NCI-H1694 (cell line): ENCODE data around the gene LAMA1.

Experiments used
- DNase-seq: peaks from one replicate; lab custom pipeline; 2025; lab: John Stamatoyannopoulos, UW

The LAMA1 gene

GRCh38 chr18:7112936-7113335 lies 4.7 kb downstream of the LAMA1 start:
- DNase-seq: no peak

GRCh38 chr18:7111134-7111533 lies 6.5 kb downstream of the LAMA1 start:
- no peak for DNase-seq

- DNase-seq: no peak
These were observed 11.7 kb downstream of the LAMA1 start for GRCh38 chr18:7105943-7106342.

- DNase-seq: no peak
These were observed 12.3 kb downstream of the LAMA1 start for GRCh38 chr18:7105268-7105667.

GRCh38 chr18:7104649-7105048 lies 12.9 kb downstream of the LAMA1 start:
- DNase-seq: no peak

DNA sequence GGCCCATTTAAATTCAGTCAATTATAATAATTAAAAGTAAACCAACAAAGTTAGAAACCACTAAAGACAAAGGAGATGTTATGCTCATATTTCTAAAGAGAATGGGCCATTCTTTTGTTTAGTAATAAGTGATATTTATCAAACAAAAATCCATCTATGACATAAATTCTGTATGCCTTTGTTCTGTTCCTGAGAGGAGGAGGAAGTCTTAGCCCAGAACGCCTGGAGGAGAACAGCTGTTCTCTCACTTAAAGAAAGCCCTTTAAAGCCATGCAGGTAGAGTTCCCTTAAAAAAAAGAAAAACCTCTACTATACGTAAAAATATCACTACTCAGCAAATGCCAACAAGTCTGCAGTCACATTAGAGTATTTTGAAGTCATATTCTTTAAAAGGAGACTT lies 15.5 kb downstream of the LAMA1 start:
- DNase-seq: no peak

- no peak for DNase-seq
These were observed 20.8 kb downstream of the LAMA1 start for GRCh38 chr18:7096838-7097237.

DNA sequence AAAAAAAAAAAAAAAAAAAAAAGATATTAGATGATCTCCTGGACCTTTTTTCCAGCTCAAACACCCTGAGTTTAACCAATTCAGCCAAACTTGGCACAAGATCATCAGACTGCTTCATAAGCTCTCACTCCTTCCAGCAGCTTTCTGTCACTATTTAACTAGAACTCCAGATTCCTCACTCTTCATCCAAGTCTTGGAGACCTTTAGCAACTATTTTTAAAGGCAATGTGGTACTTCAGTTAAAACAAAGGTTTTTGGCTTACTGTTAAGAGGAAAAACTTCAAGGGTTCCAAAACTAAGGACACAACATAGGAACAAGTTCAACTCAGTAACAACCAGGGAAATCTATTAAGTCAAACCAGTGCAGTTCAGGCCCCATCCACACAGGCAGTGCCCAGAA lies 23.2 kb downstream of the LAMA1 start:
- DNase-seq: no peak

GRCh38 chr18:7090771-7091170 lies 26.8 kb downstream of the LAMA1 start:
- DNase-seq: no peak

DNA sequence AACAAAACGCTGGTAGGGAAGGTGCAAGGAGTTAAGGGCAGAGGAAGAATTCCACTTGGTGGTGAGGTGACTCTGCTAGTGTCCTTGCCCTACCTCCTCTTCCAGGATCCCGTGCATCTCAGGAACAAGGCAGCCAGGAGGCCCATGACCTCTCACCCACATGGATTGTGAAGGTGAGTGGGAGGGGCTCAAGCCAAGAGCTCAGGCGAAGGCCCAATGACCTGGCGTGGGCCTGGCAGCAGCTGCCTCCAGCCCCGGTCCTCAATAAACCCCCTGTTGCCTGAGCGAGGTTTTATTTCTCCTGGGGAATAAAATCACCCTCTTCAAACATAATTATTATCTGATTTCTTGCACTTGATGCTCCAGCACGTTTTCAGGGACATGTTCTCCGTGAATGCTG lies 28.2 kb downstream of the LAMA1 start:
- DNase-seq: no peak

DNA sequence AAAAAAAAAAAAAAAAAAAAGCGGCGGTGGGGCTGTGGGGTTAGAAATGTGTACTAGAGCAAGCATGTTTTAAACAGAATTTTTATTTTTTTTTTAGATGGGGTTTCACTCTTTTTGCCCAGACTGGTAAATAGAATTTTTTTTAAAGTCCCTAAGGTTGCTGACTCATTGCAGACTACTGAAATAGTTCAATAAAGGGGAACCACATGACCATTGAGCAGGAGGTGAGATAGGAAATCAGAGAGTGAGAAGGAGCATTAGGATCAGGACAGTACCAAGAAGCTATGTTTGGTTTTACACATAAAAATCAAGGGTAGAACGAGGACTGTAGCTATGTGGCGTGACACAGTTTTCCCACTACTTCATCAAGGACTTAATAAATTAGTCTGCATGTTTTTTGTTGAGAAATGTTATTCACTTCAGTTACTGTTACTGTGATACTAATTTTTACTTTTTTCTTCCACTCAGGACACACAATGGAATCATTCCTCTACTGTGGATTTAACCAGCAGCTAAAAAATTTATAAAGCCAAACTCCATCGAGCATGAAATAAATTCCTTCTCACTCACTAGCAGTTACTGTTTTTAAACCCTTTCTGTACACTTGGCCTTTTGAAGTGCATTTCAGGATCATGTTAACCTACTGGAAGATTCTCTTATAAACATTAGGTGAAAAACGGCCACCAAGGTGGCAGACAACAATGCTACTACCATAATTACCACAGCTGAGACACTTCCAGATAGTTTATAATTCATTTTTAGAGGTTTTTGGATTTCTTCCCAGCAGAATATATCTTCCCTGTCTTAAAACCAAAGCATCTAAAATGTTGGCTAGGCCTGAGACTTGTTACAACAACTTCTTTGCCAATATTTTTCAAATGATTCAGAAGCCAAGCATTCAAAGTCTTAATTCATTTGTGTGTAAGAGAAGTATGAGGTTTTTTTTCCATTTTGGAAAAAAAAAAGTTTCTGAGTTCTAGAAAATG lies 33.2 kb downstream of the LAMA1 start:
- DNase-seq: no peak

GRCh38 chr18:7082671-7083070 lies 34.9 kb downstream of the LAMA1 start:
- no peak for DNase-seq

DNA sequence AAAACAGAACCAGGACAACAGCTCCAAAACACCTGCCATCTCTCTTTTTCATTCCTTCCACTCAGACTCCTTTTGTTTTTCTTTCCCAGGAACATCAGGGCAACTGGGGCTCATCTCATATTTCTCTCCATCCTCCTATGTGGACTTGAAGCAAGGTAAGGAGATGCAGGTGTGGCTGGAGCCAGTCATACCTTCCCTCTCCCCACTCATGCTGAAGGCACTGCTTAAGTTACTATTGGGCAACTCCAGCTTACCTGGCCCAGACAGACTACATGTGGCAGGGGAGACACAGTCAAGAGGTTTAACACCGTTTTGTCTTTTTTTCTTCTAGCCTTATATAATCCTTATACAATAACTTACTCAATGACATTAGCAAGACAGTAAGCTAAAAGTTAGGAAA lies 38.4 kb downstream of the LAMA1 start:
- DNase-seq: no peak

DNA sequence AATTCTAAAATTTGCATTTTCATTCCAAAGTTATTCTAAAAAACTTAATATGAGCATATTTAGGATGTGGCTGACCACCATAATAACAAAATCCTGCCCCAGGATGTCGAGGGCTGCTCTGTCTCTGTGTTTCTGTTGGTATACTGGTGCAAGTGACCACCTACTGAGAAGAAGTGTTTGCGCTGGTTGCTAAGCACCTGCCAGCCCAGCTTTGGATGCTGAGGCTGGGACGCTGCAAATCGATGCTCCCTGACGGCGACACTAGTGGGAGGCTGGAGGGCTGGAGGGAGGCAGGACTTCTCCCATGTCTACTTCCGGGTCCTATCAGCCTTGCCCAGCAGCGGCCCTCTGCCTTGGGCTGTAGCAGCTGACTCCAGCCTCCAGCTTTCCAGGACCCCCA lies 45.0 kb downstream of the LAMA1 start:
- no peak for DNase-seq

DNA sequence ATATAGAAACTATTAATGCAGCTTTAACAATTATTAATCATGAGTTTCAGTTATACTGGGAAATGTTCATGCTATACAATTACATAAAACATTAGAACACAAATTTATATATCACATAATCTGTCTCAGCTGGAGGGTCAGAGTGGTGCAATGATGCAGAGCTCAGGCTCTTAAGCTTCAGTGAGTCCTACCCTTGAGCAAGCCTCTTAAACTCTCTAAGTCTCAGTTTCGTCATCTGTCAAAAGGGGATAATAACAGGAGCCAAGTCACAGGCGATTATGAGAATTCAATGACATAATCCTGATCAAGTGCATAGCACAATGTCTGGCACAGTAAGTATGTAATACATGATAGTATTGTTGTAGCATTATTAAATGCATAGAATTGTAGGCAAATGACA lies 46.0 kb downstream of the LAMA1 start:
- DNase-seq: no peak

- DNase-seq: no peak
These were observed 47.1 kb downstream of the LAMA1 start for GRCh38 chr18:7070466-7070865.

DNA sequence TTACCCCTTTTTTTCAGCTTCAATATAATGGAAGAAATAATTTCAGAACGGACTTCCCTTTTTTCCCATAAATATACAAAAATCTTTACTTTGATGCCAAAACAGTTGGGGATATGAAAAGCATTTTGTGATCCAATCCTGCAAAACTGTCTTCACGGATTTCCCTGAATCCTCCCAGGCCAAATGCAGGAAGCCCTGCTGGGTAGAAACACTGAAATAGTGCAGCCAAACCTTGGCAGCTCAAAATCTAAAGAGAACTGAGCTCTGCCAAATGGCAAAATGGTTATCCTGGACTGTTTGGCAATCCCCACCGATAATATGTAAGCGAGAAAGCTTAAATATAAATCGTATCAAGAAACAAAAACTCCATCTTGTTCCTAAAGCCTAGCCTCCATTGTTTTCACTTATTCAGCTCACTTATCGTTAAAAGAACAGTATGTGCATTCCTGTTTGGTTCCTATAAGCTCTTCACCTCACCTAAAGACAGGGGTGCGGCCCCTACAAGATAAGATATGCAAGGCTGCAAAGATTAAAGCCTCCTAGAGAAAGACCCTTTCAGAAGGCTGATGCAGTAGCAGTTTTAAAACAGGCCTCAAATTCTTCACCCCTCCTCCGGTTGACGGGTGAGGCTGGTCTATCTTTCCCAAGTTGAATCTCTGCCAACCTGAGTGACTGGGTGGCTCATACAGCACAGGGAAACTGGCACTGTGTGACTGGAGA lies 48.6 kb downstream of the LAMA1 start:
- no peak for DNase-seq

DNA sequence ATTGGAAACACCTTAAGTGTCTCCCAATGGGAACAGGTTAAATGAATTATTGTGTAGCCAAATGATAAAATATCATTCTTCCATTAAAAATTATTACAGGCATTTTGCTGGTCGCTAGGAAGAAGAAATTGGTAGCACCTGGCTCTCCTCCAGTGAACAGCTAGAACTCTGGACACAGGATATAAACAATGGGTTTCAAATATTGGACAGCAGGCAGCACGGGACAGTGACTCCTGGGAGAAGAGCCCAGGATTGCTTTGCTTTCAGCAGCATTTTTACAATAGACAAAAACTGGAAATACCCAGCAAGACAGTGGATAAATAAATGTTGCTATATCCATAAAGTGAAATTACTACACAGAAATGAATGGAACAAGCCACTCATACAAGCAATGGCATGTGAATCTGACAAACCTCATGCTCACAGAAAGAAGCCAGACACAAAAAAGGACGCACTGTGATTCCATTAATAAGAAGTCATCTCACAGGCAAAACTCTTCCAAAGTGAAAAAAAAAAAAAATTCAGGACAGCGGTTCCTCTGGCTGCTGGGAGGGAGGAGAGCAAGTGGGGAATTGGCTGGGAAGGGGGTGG lies 50.5 kb downstream of the LAMA1 start:
- DNase-seq: no peak

GRCh38 chr18:7065736-7066135 lies 51.9 kb downstream of the LAMA1 start:
- DNase-seq: no peak

GRCh38 chr18:7064346-7064745 lies 53.3 kb downstream of the LAMA1 start:
- no peak for DNase-seq

GRCh38 chr18:7062811-7063210 lies 54.8 kb downstream of the LAMA1 start:
- DNase-seq: no peak

GRCh38 chr18:7062236-7062635 lies 55.4 kb downstream of the LAMA1 start:
- DNase-seq: no peak

- no peak for DNase-seq
These were observed 58.3 kb downstream of the LAMA1 start for GRCh38 chr18:7059276-7059675.
